GM19043 (cell line): ENCODE results near the gene COG4.

Source experiments
- ATAC-seq: cut with Tn5 transposase; IDR thresholded peaks from one replicate; pipeline ENCODE4 v1.9.1; 2021; ENCODE audit warnings: low read depth; ENCODE audit not compliant: unreplicated experiment

Gene COG4

GRCh38 chr16:70482624-70483023, 40.7 kb downstream of the COG4 start:
- ATAC-seq: no peak

GRCh38 chr16:70481929-70482536, 41.3 kb downstream of the COG4 start:
- no peak for ATAC-seq

GRCh38 chr16:70480127-70481105, 42.9 kb downstream of the COG4 start:
- no peak for ATAC-seq

- ATAC-seq: no peak
Measured at GRCh38 chr16:70478912-70479341, 44.4 kb downstream of the COG4 start.

- ATAC-seq: no peak
Measured at GRCh38 chr16:70478169-70478568, 45.2 kb downstream of the COG4 start.

- peak; percentile 91 for ATAC-seq
Measured at GRCh38 chr16:70476272-70477020, 46.9 kb downstream of the COG4 start.

- no peak for ATAC-seq
Measured at GRCh38 chr16:70475054-70475871, 48.1 kb downstream of the COG4 start.

GRCh38 chr16:70474320-70475053, 48.9 kb downstream of the COG4 start:
- no peak for ATAC-seq

- no peak for ATAC-seq
Measured at GRCh38 chr16:70473446-70474319, 49.7 kb downstream of the COG4 start.

GRCh38 chr16:70472786-70473433, 50.4 kb downstream of the COG4 start:
- ATAC-seq: no peak

- no peak for ATAC-seq
Measured at GRCh38 chr16:70470927-70471341, 52.4 kb downstream of the COG4 start.

- no peak for ATAC-seq
Measured at GRCh38 chr16:70470141-70470926, 53.0 kb downstream of the COG4 start.

- ATAC-seq: no peak
Measured at GRCh38 chr16:70468776-70469525, 54.4 kb downstream of the COG4 start.

- ATAC-seq: no peak
Measured at GRCh38 chr16:70467608-70468007, 55.7 kb downstream of the COG4 start.

GRCh38 chr16:70467113-70467512, 56.2 kb downstream of the COG4 start:
- no peak for ATAC-seq

GRCh38 chr16:70466805-70467076, 56.6 kb downstream of the COG4 start:
- no peak for ATAC-seq
